Omental fat pad (tissue), 4 donors: ENCODE results near the gene LPCAT4. TPM values are rescaled to one million over a fixed set of nuclear protein-coding genes. Genes with fewer than 3 reads are reported as not detected.

Source experiments
- ATAC-seq: fragments of 150-250 bp; one replicate; pipeline ENCODE4 v1.9.1; 2016; ENCODE audit warnings: mild to moderate bottlenecking, moderate library complexity; ENCODE audit not compliant: low FRiP score
- DNase-seq: peaks from one replicate; pipeline ENCODE4 v3.0.0-alpha.2; 2019; ENCODE audit warnings: low spot score
- CTCF ChIP-seq, 3 donors: fragments of 450-650 bp; IDR thresholded peaks; one replicate each; pipeline ENCODE4 v1.5.1; 2016 to 2017; ENCODE audit warnings: antibody characterized with exemption in 3 of 3, mild to moderate bottlenecking in 3 of 3, moderate library complexity in 2 of 3
- total RNA-seq, 4 donors: library from RNA; depleted of rRNA; stranded (reverse); fragments of >200 nt; gene quantifications; one replicate each; pipeline ENCODE4 v1.1.0, GENCODE V29; 2016

LPCAT4 gene
- total RNA-seq, 4 donors from 2014 or later: 5.8 to 28.7 (median 13.3) TPM

GRCh38 chr15:34331809-34332208 lies 35.2 kb downstream of the LPCAT4 start:
- ATAC-seq: no peak

DNA sequence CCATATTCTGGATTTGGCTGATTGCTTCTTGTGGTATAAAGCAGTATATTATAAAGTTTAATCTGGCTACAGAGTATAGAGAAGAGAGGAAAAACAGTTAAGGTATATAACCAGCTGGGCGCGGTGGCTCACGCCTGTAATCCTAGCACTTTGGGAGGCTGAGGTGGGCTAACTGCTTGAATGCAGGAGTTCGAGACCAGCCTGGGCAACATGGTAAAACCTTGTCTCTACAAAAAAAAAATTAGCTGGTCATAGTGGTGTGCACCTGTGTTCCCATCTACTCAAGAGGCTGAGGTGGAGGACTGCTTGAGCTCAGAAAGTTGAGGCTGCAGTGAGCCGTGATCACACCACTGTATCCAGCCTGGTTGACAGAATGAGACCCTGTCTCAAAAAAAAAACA lies 36.7 kb downstream of the LPCAT4 start:
- no peak for ATAC-seq
- DNase-seq: no peak
- TF ChIP-seq CTCF (IDR thresholded peaks at IDR 0.05): no peak

More at GRCh38 chr15:34331809-34332208, 35.2 kb downstream of the LPCAT4 start:
- no peak for TF ChIP-seq CTCF (IDR thresholded peaks at IDR 0.05)
- no peak for DNase-seq

- ATAC-seq (no peak), DNase-seq (no peak)
- no peak for TF ChIP-seq CTCF (IDR thresholded peaks at IDR 0.05)
These were observed 38.0 kb downstream of the LPCAT4 start for GRCh38 chr15:34329006-34329405.

DNA sequence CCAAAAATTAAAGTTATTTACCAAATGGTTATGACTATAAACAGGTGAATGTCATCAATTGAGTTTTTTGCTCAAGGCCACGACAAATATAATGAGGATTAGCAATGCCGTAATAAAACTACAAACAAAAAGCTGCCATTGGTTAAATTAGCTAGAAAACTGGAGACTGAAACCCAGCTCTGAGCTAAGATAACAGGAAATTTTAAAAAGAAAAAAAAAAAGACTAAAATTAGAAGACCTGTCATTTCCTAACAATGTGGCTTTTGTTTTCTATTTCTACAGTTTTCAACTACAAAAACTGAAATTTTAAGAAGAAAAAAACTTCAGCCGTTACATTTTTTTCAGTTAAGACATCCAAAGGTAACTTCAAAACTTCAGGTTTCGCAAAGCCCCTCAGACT lies 39.1 kb downstream of the LPCAT4 start:
- no peak for TF ChIP-seq CTCF (IDR thresholded peaks at IDR 0.05)
- DNase-seq: no peak
- no peak for ATAC-seq

- no peak for DNase-seq
- TF ChIP-seq CTCF (IDR thresholded peaks at IDR 0.05): no peak
- ATAC-seq: no peak
These were observed 41.6 kb downstream of the LPCAT4 start for GRCh38 chr15:34325368-34325767.

DNA sequence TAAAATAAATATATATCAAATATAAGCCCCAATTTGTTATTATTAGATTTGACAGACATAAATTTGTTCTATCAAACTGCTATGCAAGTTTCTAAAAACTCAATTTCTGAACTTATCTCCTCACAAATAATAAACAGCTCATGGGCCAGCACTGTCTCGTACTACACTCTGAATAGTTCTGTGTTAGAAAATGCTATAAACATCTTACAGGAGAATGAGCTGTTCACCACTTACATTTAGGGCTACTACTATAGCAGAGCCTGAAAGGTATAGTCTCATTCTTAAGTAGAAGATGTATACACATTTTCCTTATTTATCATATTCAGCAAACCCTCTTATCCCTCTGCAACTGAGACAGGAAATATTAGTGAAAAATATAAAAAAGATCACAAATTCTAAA lies 42.1 kb downstream of the LPCAT4 start:
- ATAC-seq (no peak), DNase-seq (no peak)
- no peak for TF ChIP-seq CTCF (IDR thresholded peaks at IDR 0.05)

- no peak for TF ChIP-seq CTCF (IDR thresholded peaks at IDR 0.05)
- ATAC-seq (no peak), DNase-seq (no peak)
These were observed 43.8 kb downstream of the LPCAT4 start for GRCh38 chr15:34323217-34323616.
